ENCODE data around the gene MAP3K21. TPM values are rescaled to one million over a fixed set of nuclear protein-coding genes. Genes with fewer than 3 reads are reported as not detected.

Gene MAP3K21
- total RNA-seq, 4 donors from 2014 or later = 6.3 to 14.1 (median 8.9) TPM

GRCh38 chr1:233379869-233380438 lies 52.4 kb downstream of the MAP3K21 start:
- Histone ChIP-seq H3K36me3 (peaks cover 15% of the 10 kb centered on the region), H3K4me3 (no peak overlapping the region), H3K27ac (no peak overlapping the region), H3K9me3 (no peaks in the 10 kb centered on the region), H3K4me1 (no peaks in the 10 kb centered on the region), H3K27me3 (no peaks in the 10 kb centered on the region)
- no peak for DNase-seq (ENCODE audit: low spot score in 2 of 2)
- WGBS = 74% methylated on average over 7 of the region's 7 CpGs
- no peak for TF ChIP-seq POLR2AphosphoS5 (IDR thresholded peaks at IDR 0.05)
- TF ChIP-seq EP300 (IDR thresholded peaks at IDR 0.05) = no peak
- no peak for TF ChIP-seq POLR2A (IDR thresholded peaks at IDR 0.05)
- TF ChIP-seq, protein P1, sequence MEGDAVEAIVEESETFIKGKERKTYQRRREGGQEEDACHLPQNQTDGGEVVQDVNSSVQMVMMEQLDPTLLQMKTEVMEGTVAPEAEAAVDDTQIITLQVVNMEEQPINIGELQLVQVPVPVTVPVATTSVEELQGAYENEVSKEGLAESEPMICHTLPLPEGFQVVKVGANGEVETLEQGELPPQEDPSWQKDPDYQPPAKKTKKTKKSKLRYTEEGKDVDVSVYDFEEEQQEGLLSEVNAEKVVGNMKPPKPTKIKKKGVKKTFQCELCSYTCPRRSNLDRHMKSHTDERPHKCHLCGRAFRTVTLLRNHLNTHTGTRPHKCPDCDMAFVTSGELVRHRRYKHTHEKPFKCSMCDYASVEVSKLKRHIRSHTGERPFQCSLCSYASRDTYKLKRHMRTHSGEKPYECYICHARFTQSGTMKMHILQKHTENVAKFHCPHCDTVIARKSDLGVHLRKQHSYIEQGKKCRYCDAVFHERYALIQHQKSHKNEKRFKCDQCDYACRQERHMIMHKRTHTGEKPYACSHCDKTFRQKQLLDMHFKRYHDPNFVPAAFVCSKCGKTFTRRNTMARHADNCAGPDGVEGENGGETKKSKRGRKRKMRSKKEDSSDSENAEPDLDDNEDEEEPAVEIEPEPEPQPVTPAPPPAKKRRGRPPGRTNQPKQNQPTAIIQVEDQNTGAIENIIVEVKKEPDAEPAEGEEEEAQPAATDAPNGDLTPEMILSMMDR (IDR thresholded peaks at IDR 0.05) = no peak

- 64% methylated on average over 2 of the region's 2 CpGs for WGBS
- H3K4me3 ChIP-seq = no peak overlapping the region
- no peaks in the 10 kb centered on the region for H3K4me1 ChIP-seq
- no peak for DNase-seq (ENCODE audit: low spot score in 2 of 2)
- peaks cover 15% of the 10 kb centered on the region for H3K36me3 ChIP-seq
- H3K9me3 ChIP-seq = no peaks in the 10 kb centered on the region
- no peaks in the 10 kb centered on the region for H3K27me3 ChIP-seq
- no peak overlapping the region for H3K27ac ChIP-seq
- TF ChIP-seq POLR2A (IDR thresholded peaks at IDR 0.05) (no peak), POLR2AphosphoS5 (IDR thresholded peaks at IDR 0.05) (no peak), EP300 (IDR thresholded peaks at IDR 0.05) (no peak)
- TF ChIP-seq, protein P1 (IDR thresholded peaks at IDR 0.05) = no peak
Observed at GRCh38 chr1:233381806-233382205, 54.3 kb downstream of the MAP3K21 start.

DNA sequence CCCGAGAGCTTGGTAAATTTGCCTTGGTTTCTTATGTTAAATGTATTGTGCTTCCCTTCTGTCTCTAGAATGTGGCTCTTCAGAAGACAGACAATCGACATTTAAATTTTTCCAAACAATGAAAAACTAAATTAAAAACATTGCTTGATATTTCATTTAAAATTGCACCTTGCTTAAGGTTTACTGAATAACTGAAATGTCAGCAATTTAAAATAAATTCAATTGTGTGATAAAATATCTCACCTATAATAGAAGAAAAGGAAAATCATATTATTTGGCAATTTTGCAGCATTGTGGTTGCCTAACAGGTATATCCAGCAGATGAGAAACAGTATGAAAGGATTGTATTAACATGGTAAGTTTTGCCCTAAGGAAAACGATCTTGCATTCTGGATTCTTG lies 56.5 kb downstream of the MAP3K21 start:
- no peaks in the 10 kb centered on the region for H3K4me1 ChIP-seq
- WGBS = 88% methylated on average over 3 of the region's 3 CpGs
- DNase-seq (ENCODE audit: low spot score in 2 of 2) = no peak
- peaks cover 15% of the 10 kb centered on the region for H3K36me3 ChIP-seq
- no peaks in the 10 kb centered on the region for H3K9me3 ChIP-seq
- H3K4me3 ChIP-seq = no peak overlapping the region
- TF ChIP-seq POLR2AphosphoS5 (IDR thresholded peaks at IDR 0.05) = no peak
- no peak for TF ChIP-seq EP300 (IDR thresholded peaks at IDR 0.05)
- TF ChIP-seq, protein P1 (IDR thresholded peaks at IDR 0.05) = no peak
- H3K27ac ChIP-seq = no peak overlapping the region
- no peaks in the 10 kb centered on the region for H3K27me3 ChIP-seq

GRCh38 chr1:233386336-233386735 lies 58.8 kb downstream of the MAP3K21 start:
- Histone ChIP-seq H3K4me1 (no peaks in the 10 kb centered on the region), H3K27me3 (no peaks in the 10 kb centered on the region), H3K36me3 (peaks cover 12% of the 10 kb centered on the region), H3K27ac (no peak overlapping the region), H3K4me3 (no peak overlapping the region), H3K9me3 (no peaks in the 10 kb centered on the region)
- no peak for DNase-seq (ENCODE audit: low spot score in 2 of 2)
- 34% methylated on average over 2 of the region's 2 CpGs for WGBS
- TF ChIP-seq, protein P1 (IDR thresholded peaks at IDR 0.05) = no peak
- no peak for TF ChIP-seq POLR2AphosphoS5 (IDR thresholded peaks at IDR 0.05)
- TF ChIP-seq POLR2A (IDR thresholded peaks at IDR 0.05) = no peak
- TF ChIP-seq EP300 (IDR thresholded peaks at IDR 0.05) = no peak

GRCh38 chr1:233387585-233387984 lies 60.1 kb downstream of the MAP3K21 start:
- TF ChIP-seq, protein P1 (IDR thresholded peaks at IDR 0.05) = no peak
- no peak for TF ChIP-seq POLR2AphosphoS5 (IDR thresholded peaks at IDR 0.05)
- no peak for TF ChIP-seq POLR2A (IDR thresholded peaks at IDR 0.05)
- TF ChIP-seq EP300 (IDR thresholded peaks at IDR 0.05) = no peak
- DNase-seq (ENCODE audit: low spot score in 2 of 2) = no peak
- no peaks in the 10 kb centered on the region for H3K4me1 ChIP-seq
- peaks cover 4% of the 10 kb centered on the region for H3K36me3 ChIP-seq
- no peak overlapping the region for H3K4me3 ChIP-seq
- H3K27ac ChIP-seq = no peak overlapping the region
- no peaks in the 10 kb centered on the region for H3K9me3 ChIP-seq
- no peaks in the 10 kb centered on the region for H3K27me3 ChIP-seq
- 70% methylated on average over 3 of the region's 3 CpGs for WGBS

Measured in suprapubic skin (tissue), 4 donors.